ENCODE results near the gene TMTC1.

TMTC1 gene

DNA sequence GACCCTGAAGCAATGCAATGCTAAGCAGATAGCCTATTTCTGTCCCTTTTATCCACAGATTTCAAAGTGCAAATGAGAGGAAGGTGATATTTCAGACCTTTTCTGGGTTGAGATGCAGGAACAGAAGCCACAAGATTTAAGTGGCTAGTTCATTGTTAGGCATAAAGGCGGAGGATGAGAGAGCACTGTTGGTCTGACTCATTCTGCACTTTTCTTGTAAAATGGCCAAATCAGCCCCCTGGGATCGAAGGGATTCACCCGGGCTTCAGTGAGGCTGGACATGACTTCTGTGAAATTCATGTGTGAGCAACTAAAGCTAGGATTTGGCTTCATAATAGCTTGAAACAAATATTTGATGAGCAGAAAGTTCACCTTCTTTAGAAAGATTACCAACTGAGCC is 184.4 kb downstream of the TMTC1 start:
- Histone ChIP-seq H3K27me3 (ENCODE audit: control insufficient read depth, insufficient read depth, low read length) (no peaks in the 10 kb centered on the region), H3K4me1 (ENCODE audit: control insufficient read depth, low read depth, low read length) (peaks cover 9% of the 10 kb centered on the region), H3K27ac (ENCODE audit: low read length) (no peak overlapping the region), H3K4me3 (ENCODE audit: low read length) (no peak overlapping the region), H3K9ac (ENCODE audit: low read length) (no peak overlapping the region), H3K36me3 (ENCODE audit: control insufficient read depth, low read depth, low read length) (no peaks in the 10 kb centered on the region), H3K9me3 (ENCODE audit: control insufficient read depth, low read depth, low read length) (no peaks in the 10 kb centered on the region)

DNA sequence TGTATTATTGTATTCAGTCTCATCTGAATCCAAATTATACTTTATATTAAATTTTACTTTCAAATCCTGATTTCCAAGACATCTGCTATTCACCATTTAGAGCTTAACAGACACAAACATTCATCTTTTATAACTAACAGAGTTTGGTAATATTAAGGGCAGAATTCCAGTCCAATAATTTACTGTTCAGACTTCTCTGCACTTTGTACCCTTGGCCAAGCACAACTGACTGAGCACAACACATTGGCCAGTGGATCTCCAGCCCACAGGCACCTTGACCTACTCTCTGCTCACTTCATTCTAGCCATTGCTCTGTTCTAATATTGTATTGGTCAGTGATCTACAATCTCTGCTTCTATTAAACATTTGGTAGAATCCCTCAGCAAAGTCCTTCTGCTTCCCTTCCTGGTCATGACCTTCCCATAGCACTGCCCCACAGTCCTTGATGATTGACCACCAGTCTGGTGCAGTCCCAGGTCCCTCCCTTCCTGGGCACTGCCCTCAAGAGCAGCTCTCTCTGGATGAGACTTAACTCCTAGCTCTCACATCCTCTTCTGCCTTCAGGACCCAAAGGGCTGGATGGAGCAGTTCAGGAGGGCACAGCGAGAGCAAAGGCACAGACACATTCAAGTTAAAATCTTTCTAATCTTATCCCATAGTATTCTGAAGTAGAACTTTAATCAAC is 188.5 kb downstream of the TMTC1 start:
- Histone ChIP-seq H3K27me3 (ENCODE audit: control insufficient read depth, insufficient read depth, low read length) (peaks cover 7% of the 10 kb centered on the region), H3K9me3 (ENCODE audit: control insufficient read depth, low read depth, low read length) (no peaks in the 10 kb centered on the region), H3K9ac (ENCODE audit: low read length) (no peak overlapping the region), H3K4me3 (ENCODE audit: low read length) (no peak overlapping the region), H3K27ac (ENCODE audit: low read length) (no peak overlapping the region), H3K36me3 (ENCODE audit: control insufficient read depth, low read depth, low read length) (no peaks in the 10 kb centered on the region), H3K4me1 (ENCODE audit: control insufficient read depth, low read depth, low read length) (peaks cover 36% of the 10 kb centered on the region)

DNA sequence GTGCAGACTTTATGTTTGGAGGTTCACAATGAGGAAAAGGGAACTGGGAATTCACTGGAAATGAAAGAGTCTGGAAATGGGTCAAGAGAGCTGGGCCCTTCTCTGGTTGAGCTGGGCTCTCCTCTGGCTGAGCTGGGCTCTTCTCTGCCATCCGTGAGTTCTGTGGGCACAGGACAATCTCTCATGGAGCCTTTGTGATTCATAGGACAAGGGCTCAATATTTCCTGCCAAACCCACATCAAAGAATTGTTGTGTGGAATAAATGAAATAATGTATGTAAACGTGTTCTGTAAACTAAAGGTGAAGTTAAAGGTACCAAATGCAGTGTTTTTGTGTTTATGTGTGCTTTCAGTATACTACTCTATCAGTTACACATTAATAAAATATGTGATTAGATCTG is 190.7 kb downstream of the TMTC1 start:
- H3K9me3 ChIP-seq (ENCODE audit: control insufficient read depth, low read depth, low read length): no peaks in the 10 kb centered on the region
- peaks cover 33% of the 10 kb centered on the region for H3K4me1 ChIP-seq (ENCODE audit: control insufficient read depth, low read depth, low read length)
- no peak overlapping the region for H3K9ac ChIP-seq (ENCODE audit: low read length)
- peaks cover 7% of the 10 kb centered on the region for H3K27me3 ChIP-seq (ENCODE audit: control insufficient read depth, insufficient read depth, low read length)
- no peaks in the 10 kb centered on the region for H3K36me3 ChIP-seq (ENCODE audit: control insufficient read depth, low read depth, low read length)
- no peak overlapping the region for H3K27ac ChIP-seq (ENCODE audit: low read length)
- H3K4me3 ChIP-seq (ENCODE audit: low read length): no peak overlapping the region

DNA sequence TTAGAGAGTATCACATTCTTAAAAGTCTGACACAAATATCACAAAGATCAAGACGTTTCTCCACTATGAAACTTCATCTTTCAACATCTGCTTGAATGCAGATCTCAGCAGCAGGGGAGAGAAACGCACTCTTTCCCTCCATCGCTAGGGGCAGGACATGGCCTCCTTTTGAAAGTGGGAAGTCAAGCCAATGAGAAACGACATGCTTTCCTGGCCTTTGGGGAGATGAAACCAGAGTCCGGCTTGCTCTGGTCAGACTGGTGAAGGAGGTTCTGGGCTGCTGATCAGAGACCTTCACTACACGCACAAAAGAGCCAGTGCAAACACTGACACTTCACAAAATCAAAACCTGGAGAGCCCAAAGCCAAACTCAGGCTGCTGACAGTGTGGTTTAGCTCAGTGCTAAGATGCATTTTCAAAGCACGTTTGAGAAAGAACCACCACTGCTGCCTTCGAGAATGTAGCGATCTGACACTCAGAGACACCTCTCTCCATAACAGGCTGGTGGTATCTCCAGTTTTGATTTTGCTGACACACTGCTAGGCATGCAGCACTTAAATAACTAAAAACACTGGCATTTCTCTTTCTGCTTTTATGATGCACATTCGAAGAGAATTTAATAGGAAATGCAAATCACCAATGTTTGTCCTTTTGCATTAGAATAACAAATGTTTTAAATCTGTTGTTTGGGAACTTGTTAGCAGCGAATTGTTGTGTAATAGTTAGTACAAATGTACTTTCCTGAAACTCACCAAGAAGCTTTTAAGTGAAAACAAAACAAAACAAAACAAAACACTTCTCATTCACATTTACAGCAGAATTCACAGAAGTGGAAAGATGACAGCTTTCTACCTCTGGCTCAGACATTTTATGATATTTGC is 192.4 kb downstream of the TMTC1 start:
- H3K9ac ChIP-seq (ENCODE audit: low read length): no peak overlapping the region
- peak overlapping the region; percentile 20 for H3K27ac ChIP-seq (ENCODE audit: low read length)
- no peaks in the 10 kb centered on the region for H3K9me3 ChIP-seq (ENCODE audit: control insufficient read depth, low read depth, low read length)

DNA sequence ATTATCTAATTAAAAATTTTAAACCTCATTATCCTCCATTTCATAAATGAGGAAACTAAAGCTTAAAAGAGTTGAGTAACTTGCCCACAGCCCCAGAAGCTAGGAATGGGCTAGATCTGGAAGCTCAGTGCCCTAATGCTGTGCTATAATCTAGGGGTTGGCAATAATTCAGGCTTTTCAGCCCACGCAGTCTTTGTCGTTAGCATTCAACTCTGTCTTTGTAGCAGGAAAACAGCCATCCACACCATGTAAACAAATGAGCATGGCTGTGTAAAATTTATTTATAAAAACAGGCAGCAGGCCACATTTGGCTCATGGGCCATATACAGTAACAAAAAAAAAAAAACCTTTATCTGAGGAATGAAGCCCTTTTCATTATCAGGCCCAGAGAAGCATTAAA is 193.9 kb downstream of the TMTC1 start:
- Histone ChIP-seq H3K9ac (ENCODE audit: low read length) (no peak overlapping the region), H3K4me3 (ENCODE audit: low read length) (no peak overlapping the region), H3K27ac (ENCODE audit: low read length) (no peak overlapping the region), H3K4me1 (ENCODE audit: control insufficient read depth, low read depth, low read length) (peaks cover 32% of the 10 kb centered on the region), H3K36me3 (ENCODE audit: control insufficient read depth, low read depth, low read length) (no peaks in the 10 kb centered on the region), H3K27me3 (ENCODE audit: control insufficient read depth, insufficient read depth, low read length) (peaks cover 7% of the 10 kb centered on the region), H3K9me3 (ENCODE audit: control insufficient read depth, low read depth, low read length) (no peaks in the 10 kb centered on the region)

More for the DNA sequence above, 192.4 kb downstream of the TMTC1 start:
- Histone ChIP-seq H3K4me1 (ENCODE audit: control insufficient read depth, low read depth, low read length) (peaks cover 32% of the 10 kb centered on the region), H3K4me3 (ENCODE audit: low read length) (peak overlapping the region; percentile 43), H3K36me3 (ENCODE audit: control insufficient read depth, low read depth, low read length) (no peaks in the 10 kb centered on the region), H3K27me3 (ENCODE audit: control insufficient read depth, insufficient read depth, low read length) (peaks cover 7% of the 10 kb centered on the region)

DNA sequence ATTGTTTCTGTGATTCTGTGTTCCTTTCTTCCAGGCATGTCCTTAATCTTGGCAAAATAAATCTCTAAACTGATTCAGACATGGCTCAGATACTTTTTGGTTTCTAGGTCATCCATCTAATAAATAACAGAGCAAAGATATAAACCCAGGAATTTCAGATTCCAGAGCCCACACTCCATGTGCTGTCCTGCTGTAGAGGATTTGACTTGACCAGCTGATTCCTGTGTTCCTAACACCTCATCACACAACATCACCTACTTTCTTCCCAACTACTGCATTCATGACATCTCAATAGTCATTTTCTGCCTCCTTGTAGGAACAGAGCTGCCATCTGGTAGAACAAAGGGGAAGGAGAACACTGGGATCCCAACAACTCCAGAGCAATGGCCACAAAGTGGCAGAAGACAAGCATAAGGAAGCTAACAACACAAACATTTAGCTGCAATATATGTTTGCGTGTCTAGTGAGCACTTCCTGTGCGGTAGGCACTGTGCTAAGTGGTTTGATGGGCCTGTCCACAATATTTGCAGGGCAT is 194.4 kb downstream of the TMTC1 start:
- Histone ChIP-seq H3K9me3 (ENCODE audit: control insufficient read depth, low read depth, low read length) (no peaks in the 10 kb centered on the region), H3K27me3 (ENCODE audit: control insufficient read depth, insufficient read depth, low read length) (peaks cover 7% of the 10 kb centered on the region), H3K36me3 (ENCODE audit: control insufficient read depth, low read depth, low read length) (no peaks in the 10 kb centered on the region), H3K27ac (ENCODE audit: low read length) (no peak overlapping the region), H3K4me3 (ENCODE audit: low read length) (no peak overlapping the region), H3K9ac (ENCODE audit: low read length) (no peak overlapping the region), H3K4me1 (ENCODE audit: control insufficient read depth, low read depth, low read length) (peaks cover 32% of the 10 kb centered on the region)

DNA sequence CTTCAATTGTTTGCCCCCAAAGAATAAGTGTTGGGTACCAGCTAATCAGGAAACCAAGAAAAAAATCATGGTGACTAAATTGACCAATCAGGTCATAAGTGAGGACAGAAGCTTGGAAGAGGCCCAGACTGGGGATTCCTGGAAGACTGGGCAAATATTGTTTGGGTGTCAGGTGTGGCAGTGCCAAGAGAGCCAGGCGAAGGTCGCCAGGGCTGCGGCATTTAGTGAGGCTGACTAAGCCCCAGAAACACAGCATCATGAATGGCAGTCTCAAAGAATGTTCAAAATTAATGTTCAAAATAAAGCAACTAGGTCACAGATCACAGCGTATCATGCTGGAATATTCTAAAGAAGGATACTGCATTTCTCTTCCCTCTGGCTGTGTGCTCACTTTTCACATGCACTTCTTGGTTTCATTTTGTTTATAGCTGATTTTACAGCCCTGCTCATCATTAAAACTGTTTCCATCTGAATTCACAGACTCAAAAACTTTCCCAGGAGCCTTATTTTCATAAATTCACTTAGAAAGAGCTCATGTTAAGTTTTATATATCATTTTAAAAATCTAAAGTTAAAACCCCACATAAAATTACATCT is 201.0 kb downstream of the TMTC1 start:
- Histone ChIP-seq H3K27me3 (ENCODE audit: control insufficient read depth, insufficient read depth, low read length) (no peaks in the 10 kb centered on the region), H3K27ac (ENCODE audit: low read length) (no peak overlapping the region), H3K9me3 (ENCODE audit: control insufficient read depth, low read depth, low read length) (no peaks in the 10 kb centered on the region), H3K36me3 (ENCODE audit: control insufficient read depth, low read depth, low read length) (no peaks in the 10 kb centered on the region), H3K4me1 (ENCODE audit: control insufficient read depth, low read depth, low read length) (no peaks in the 10 kb centered on the region), H3K9ac (ENCODE audit: low read length) (no peak overlapping the region), H3K4me3 (ENCODE audit: low read length) (no peak overlapping the region)

DNA sequence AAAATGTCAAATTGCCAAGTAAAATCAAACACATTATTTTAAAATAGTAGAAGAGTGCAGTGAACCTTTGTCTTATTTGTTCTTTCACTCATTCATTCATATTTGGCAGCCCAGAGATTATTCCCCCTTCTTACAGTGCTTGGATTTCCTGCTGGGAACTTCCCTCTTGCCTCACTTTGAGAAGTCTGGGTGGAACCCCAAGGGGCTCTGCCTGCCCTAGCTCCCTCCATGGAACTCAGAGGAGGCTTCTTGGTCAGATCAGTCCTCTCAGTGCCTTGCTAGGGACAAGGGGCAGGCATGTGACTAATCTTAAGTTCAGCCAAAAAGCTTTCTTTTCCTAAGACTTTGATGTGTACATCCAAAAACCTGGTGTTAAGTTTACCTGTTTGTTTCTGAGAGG is 201.6 kb downstream of the TMTC1 start:
- no peaks in the 10 kb centered on the region for H3K27me3 ChIP-seq (ENCODE audit: control insufficient read depth, insufficient read depth, low read length)
- H3K27ac ChIP-seq (ENCODE audit: low read length): no peak overlapping the region
- no peaks in the 10 kb centered on the region for H3K36me3 ChIP-seq (ENCODE audit: control insufficient read depth, low read depth, low read length)
- H3K9me3 ChIP-seq (ENCODE audit: control insufficient read depth, low read depth, low read length): no peaks in the 10 kb centered on the region
- H3K9ac ChIP-seq (ENCODE audit: low read length): no peak overlapping the region
- H3K4me1 ChIP-seq (ENCODE audit: control insufficient read depth, low read depth, low read length): no peaks in the 10 kb centered on the region
- H3K4me3 ChIP-seq (ENCODE audit: low read length): no peak overlapping the region

DNA sequence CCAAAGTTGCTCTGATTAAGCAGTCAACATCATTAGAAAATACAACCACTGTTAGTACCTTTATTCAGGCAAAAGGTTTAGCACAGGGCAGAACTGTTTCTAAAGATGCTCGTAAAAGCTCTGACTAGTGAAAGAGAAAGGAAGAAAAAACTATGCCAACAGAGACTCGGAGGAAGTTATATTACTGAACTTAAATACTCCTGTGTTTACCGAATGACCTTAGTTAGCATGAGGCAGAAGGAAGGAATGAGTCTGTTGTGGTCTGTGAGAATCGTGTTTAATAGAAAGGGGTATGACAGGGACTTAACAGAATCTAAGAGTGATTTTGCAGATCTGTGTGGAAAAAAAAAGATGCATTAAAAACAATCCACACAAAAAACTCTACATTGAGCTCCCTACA is 202.1 kb downstream of the TMTC1 start:
- no peaks in the 10 kb centered on the region for H3K27me3 ChIP-seq (ENCODE audit: control insufficient read depth, insufficient read depth, low read length)
- no peak overlapping the region for H3K9ac ChIP-seq (ENCODE audit: low read length)
- H3K4me1 ChIP-seq (ENCODE audit: control insufficient read depth, low read depth, low read length): no peaks in the 10 kb centered on the region
- no peak overlapping the region for H3K27ac ChIP-seq (ENCODE audit: low read length)
- H3K4me3 ChIP-seq (ENCODE audit: low read length): no peak overlapping the region
- no peaks in the 10 kb centered on the region for H3K36me3 ChIP-seq (ENCODE audit: control insufficient read depth, low read depth, low read length)
- no peaks in the 10 kb centered on the region for H3K9me3 ChIP-seq (ENCODE audit: control insufficient read depth, low read depth, low read length)

DNA sequence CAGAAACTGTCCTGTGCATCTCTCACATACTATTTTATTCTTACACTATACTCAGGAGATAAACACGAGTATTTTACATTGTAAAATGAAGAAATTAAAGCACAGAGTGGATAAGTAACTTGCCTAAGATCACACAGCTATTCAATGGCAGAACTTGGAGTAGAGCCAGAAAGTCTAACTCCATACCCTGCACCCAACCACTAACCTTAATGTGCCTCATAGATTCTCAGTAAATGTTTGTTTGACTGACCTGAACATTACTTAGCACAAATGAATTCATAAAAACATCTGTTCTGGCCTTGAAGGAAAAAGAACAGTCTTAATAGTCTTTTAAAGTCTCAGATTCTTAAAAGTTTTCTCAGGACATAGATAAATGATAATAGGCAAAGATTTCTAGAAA is 202.8 kb downstream of the TMTC1 start:
- Histone ChIP-seq H3K27ac (ENCODE audit: low read length) (no peak overlapping the region), H3K4me3 (ENCODE audit: low read length) (no peak overlapping the region), H3K4me1 (ENCODE audit: control insufficient read depth, low read depth, low read length) (no peaks in the 10 kb centered on the region), H3K36me3 (ENCODE audit: control insufficient read depth, low read depth, low read length) (no peaks in the 10 kb centered on the region), H3K9ac (ENCODE audit: low read length) (no peak overlapping the region), H3K27me3 (ENCODE audit: control insufficient read depth, insufficient read depth, low read length) (no peaks in the 10 kb centered on the region), H3K9me3 (ENCODE audit: control insufficient read depth, low read depth, low read length) (no peaks in the 10 kb centered on the region)

DNA sequence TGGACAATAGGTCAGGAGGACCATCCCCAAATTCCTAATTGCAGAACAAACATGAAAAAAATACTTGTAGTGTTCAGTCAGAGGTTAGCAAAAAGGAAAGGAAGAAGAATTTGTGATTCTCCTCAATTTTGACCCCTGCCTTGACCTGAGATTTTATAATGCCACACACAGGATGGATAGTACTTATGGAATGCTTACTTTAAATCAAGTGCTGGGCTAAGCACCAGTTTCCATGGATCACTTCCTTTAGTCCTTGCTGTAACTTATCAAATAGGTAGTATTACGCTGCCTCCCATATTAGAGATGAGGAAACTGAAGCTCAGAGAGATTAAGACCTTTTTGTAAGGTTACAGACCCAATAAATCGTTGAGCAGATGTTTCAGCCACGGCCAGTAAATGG is 205.0 kb downstream of the TMTC1 start:
- no peaks in the 10 kb centered on the region for H3K4me1 ChIP-seq (ENCODE audit: control insufficient read depth, low read depth, low read length)
- no peak overlapping the region for H3K9ac ChIP-seq (ENCODE audit: low read length)
- H3K27ac ChIP-seq (ENCODE audit: low read length): no peak overlapping the region
- no peaks in the 10 kb centered on the region for H3K9me3 ChIP-seq (ENCODE audit: control insufficient read depth, low read depth, low read length)
- H3K27me3 ChIP-seq (ENCODE audit: control insufficient read depth, insufficient read depth, low read length): no peaks in the 10 kb centered on the region
- H3K36me3 ChIP-seq (ENCODE audit: control insufficient read depth, low read depth, low read length): no peaks in the 10 kb centered on the region
- no peak overlapping the region for H3K4me3 ChIP-seq (ENCODE audit: low read length)

All from iPS-18a (cell line).